Adrenal gland (tissue), 12 donors: ENCODE measurements around the gene KMT2C. TPM values are rescaled to one million over a fixed set of nuclear protein-coding genes. Genes with fewer than 3 reads are reported as not detected.
"Not testable (repeated sequence)": the region's sequence is repeated elsewhere in the genome, so short reads cannot be mapped to it uniquely, and the experiment has no call there.

Experiments
- DNase-seq, 7 donors: peaks; one replicate each; pipeline ENCODE4 v3.0.0-alpha.2; 2019 to 2020
- H3K27ac ChIP-seq, 5 donors: fragments of 200-600 bp; sonication (generic) in 4 of 5; 1 replicate in 3 of 5; 2 replicates in 2 of 5; pipeline versions ENCODE4 v1.5.1 to v1.8.0; 2016 to 2020; ENCODE audit warnings: mild to moderate bottlenecking in 1 of 5
- H3K27me3 ChIP-seq: fragments of 200-600 bp; 2 replicates; pipeline ENCODE4 v1.8.0; 2021
- H3K36me3 ChIP-seq, 2 donors: fragments of 200-600 bp; replicated peaks in 1 of 2; 1 replicate in 1 of 2; 2 replicates in 1 of 2; pipeline versions ENCODE4 v1.5.1 to v1.8.0; 2018 to 2022
- H3K4me1 ChIP-seq, 2 donors: fragments of 200-600 bp; replicated peaks in 1 of 2; 1 replicate in 1 of 2; 2 replicates in 1 of 2; pipeline versions ENCODE4 v1.5.1 to v1.8.0; 2018 to 2021
- H3K4me3 ChIP-seq, 4 donors: fragments of 200-600 bp; sonication (generic) in 3 of 4; one replicate each; pipeline ENCODE4 v1.5.1; 2016 to 2018
- H3K9me3 ChIP-seq, 3 donors: fragments of 200-600 bp; sonication (generic) in 1 of 3; replicated peaks in 1 of 3; 1 replicate in 2 of 3; 2 replicates in 1 of 3; pipeline versions ENCODE4 v1.5.1 to v1.8.0; 2016 to 2021
- CTCF ChIP-seq, 6 experiments: fragments of 450-650 bp in 4 of 6; fragments of 200-600 bp in 2 of 6; sonication (generic) in 1 of 6; IDR thresholded peaks; 1 replicate in 5 of 6; 2 replicates in 1 of 6; pipeline versions ENCODE4 v1.5.1 to v1.8.0; 2016 to 2021; ENCODE audit warnings: antibody characterized with exemption in 6 of 6, mild to moderate bottlenecking in 2 of 6, moderate library complexity in 1 of 6
- POLR2A ChIP-seq, 2 donors: fragments of 450-650 bp; IDR thresholded peaks; one replicate each; pipeline ENCODE4 v1.6.1; 2017; ENCODE audit warnings: antibody characterized with exemption in 2 of 2, mild to moderate bottlenecking in 2 of 2, moderate library complexity in 1 of 2
- WGBS, 4 donors: extraction: QIAGEN DNeasy Blood & Tissue Kit in 2 of 4; methylation state at CpG; one replicate each; pipeline versions ENCODE4 v1.1.5 to v1.1.7; 2013 to 2017; 5-methylcytosine and 5-hydroxymethylcytosine counted together
- intact Hi-C, 2 donors: fragments of 100-400 bp; cut with DNase I; formaldehyde crosslinking; loops; one replicate each; pipeline versions ENCODE4 v1.14.1 to v1.15.0; 2022 to 2023
- polyA plus RNA-seq, 3 donors: library from polyadenylated mRNA; stranded (reverse); fragments of 200-250 nt in 2 of 3; fragments of 350-450 nt in 1 of 3; fragmentation: Illumina TruSeq in 1 of 3; extraction: RNeasy Lipid Tissue Mini Kit (QIAGEN cat#74804) in 1 of 3; gene quantifications; one replicate each; pipeline ENCODE4 v1.2.3, GENCODE V29; 2013 to 2014
- total RNA-seq, 9 donors: library from RNA; depleted of rRNA in 4 of 9; stranded (reverse); fragments of >200 nt in 4 of 9; fragments of 120-200 nt in 1 of 9; fragmentation: NEBNext Ultra II Directional in 1 of 9; extraction: Animal tissue kit (Norgen Biotek cat#: 25700) in 1 of 9; gene quantifications; one replicate each; pipeline versions ENCODE4 v1.1.0 to v1.2.4, GENCODE V29; 2013 to 2023
- donor health status: healthy with polysubstance abuse.
- donor health status: Bipolar disorder and iron deficiency.
- donor health status: DM: yes; HTN: yes; CAD: no.
- donor health status: DM: no; HTN: no; CAD: no.
- donor health status: DM: no; HTN: no; CAD: no.
- donor health status: DM: yes; HTN: yes; CAD: no.

Gene KMT2C
- total and polyA plus RNA-seq, 12 donors = 6.9 to 105 (median 55.6) TPM

DNA sequence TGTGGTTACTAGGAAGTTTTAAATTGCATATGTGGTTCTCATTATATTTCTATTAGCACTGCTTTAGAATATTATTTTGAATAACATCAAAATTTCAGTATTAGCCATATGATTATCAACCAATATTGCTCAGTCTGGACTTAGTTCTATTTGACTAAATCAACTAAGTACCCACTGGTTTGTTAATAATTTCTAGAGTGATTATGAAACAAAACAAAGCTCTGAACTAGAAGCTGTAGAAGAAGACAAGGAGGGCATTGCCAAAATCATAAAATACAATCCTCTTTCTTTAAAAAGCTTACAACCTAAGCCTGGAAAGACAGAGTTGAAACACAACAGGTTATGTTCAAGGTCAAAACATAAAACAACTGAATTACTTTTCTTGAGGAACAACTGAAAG, 204.7 kb downstream of the KMT2C start:
- DNase-seq = no peak
- Histone ChIP-seq H3K27ac (no peak overlapping the region), H3K4me3 (no peak overlapping the region), H3K27me3 (no peaks in the 10 kb centered on the region), H3K36me3 (peaks cover 0 to 23% of the 10 kb centered on the region in 2 donors), H3K9me3 (no peaks in the 10 kb centered on the region), H3K4me1 (peaks cover 0 to 5% of the 10 kb centered on the region in 2 donors)
- intact Hi-C loops = no loop called here
- TF ChIP-seq CTCF (IDR thresholded peaks at IDR 0.05) (no peak), POLR2A (IDR thresholded peaks at IDR 0.05) (no peak)

- H3K9me3 ChIP-seq, H3K27ac ChIP-seq, H3K4me3 ChIP-seq, intact Hi-C loops, DNase-seq, H3K27me3 ChIP-seq, H3K4me1 ChIP-seq: not testable (repeated sequence)
- H3K36me3 ChIP-seq = peaks cover 0 to 40% of the 10 kb centered on the region in 2 donors
- 95 to 99% (median 96%) methylated on average over 5 of the region's 5 CpGs for WGBS, 4 donors
These were observed 216.2 kb downstream of the KMT2C start for GRCh38 chr7:152219556-152219955.

DNA sequence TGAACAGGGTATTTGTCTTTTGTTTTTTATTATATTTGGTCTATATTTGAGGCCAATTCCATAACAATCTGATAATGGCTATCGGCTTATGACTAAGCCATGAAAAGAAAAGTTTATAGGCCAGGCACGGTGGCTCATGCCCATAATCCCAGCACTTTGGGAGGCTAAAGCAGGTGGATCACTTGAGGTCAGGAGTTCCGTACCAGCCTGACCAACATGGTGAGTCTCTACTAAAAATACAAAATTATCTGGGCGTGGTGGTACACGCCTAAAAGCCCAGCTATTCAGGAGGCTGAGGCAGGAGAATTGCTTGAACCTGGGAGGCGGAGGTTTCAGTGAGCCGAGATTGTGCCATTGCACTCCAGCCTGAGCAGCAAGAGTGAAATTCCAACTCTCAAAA, 227.0 kb downstream of the KMT2C start:
- H3K4me1 ChIP-seq, DNase-seq, H3K9me3 ChIP-seq, H3K36me3 ChIP-seq, intact Hi-C loops, H3K4me3 ChIP-seq, H3K27me3 ChIP-seq, H3K27ac ChIP-seq: not testable (repeated sequence)
- WGBS, 4 donors = 93 to 98% (median 97%) methylated on average over 7 of the region's 7 CpGs

DNA sequence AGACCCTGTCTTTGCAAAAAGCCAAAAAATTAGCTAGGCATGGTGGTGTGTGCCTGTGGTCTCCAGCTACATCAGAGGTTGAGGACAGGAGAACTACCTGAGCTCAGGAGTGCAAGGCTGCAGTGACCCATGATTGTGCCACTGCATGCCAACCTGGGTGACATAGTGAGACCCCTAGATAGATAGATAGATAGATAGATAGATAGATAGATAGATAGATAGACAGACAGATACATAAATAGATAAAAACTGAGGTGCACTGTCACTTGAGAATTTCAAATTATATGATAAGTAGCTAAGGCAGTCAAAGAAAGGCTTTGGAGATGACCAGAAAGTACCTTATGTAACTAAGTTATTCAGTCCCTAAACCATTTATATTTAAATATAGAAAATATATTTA, 231.4 kb downstream of the KMT2C start:
- intact Hi-C loops, H3K27ac ChIP-seq, H3K9me3 ChIP-seq, H3K4me1 ChIP-seq, DNase-seq, H3K36me3 ChIP-seq, H3K4me3 ChIP-seq, H3K27me3 ChIP-seq: not testable (repeated sequence)

GRCh38 chr7:152203095-152203494, 232.7 kb downstream of the KMT2C start:
- Histone ChIP-seq H3K27ac (no peak overlapping the region), H3K4me1 (peaks cover 0 to 8% of the 10 kb centered on the region in 2 donors), H3K4me3 (no peak overlapping the region), H3K27me3 (no peaks in the 10 kb centered on the region), H3K36me3 (peaks cover 0 to 17% of the 10 kb centered on the region in 2 donors), H3K9me3 (no peaks in the 10 kb centered on the region)
- intact Hi-C loops = no loop called here
- TF ChIP-seq CTCF (IDR thresholded peaks at IDR 0.05) (no peak), POLR2A (IDR thresholded peaks at IDR 0.05) (no peak)
- 92 to 96% (median 94%) methylated on average over 3 of the region's 3 CpGs for WGBS, 4 donors
- no peak for DNase-seq

GRCh38 chr7:152202056-152202455, 233.7 kb downstream of the KMT2C start:
- H3K36me3 ChIP-seq = peaks cover 0 to 17% of the 10 kb centered on the region in 2 donors
- H3K27me3 ChIP-seq = no peaks in the 10 kb centered on the region
- DNase-seq = no peak
- no peaks in the 10 kb centered on the region for H3K9me3 ChIP-seq
- H3K27ac ChIP-seq = peak overlapping the region in 3 of 5 donors; percentile 29 to 45 (median 30)
- no peak overlapping the region for H3K4me3 ChIP-seq
- intact Hi-C loops = no loop called here
- WGBS, 4 donors = 42 to 59% (median 43%) methylated on average over 3 of the region's 3 CpGs
- H3K4me1 ChIP-seq = peaks cover 0 to 8% of the 10 kb centered on the region in 2 donors
- TF ChIP-seq CTCF (IDR thresholded peaks at IDR 0.05) (no peak), POLR2A (IDR thresholded peaks at IDR 0.05) (no peak)
